GM23248 (cell line): Measurements from ENCODE around the gene CTR9.

Source experiments
- EZH2 ChIP-seq: fragments of 200-600 bp; sonication (generic); IDR thresholded peaks from 2 replicates; pipeline ENCODE4 v1.6.1; 2018; ENCODE audit warnings: antibody characterized with exemption, mild to moderate bottlenecking; ENCODE audit not compliant: insufficient read depth, poor library complexity, severe bottlenecking
- EZH2phosphoT487 ChIP-seq: fragments of 200-600 bp; sonication (generic); IDR thresholded peaks from 2 replicates; pipeline ENCODE4 v1.6.1; 2018; ENCODE audit warnings: antibody characterized with exemption, moderate library complexity, mild to moderate bottlenecking, low read depth; ENCODE audit not compliant: insufficient read depth

- TF ChIP-seq EZH2 (no peak), EZH2phosphoT487 (no peak)
These were observed 19.9 kb upstream of the CTR9 start for GRCh38 chr11:10731064-10731680.
